GM19240 (cell line): Measurements from ENCODE around the gene UBN2.
"Not testable (repeated sequence)": the region's sequence is repeated elsewhere in the genome, so short reads cannot be mapped to it uniquely, and the experiment has no call there.

Experiments
- DNase-seq: peaks from one replicate; pipeline ENCODE4 v3.0.0; 2011; ENCODE audit warnings: low spot score; ENCODE audit not compliant: insufficient read length

The UBN2 gene

DNA sequence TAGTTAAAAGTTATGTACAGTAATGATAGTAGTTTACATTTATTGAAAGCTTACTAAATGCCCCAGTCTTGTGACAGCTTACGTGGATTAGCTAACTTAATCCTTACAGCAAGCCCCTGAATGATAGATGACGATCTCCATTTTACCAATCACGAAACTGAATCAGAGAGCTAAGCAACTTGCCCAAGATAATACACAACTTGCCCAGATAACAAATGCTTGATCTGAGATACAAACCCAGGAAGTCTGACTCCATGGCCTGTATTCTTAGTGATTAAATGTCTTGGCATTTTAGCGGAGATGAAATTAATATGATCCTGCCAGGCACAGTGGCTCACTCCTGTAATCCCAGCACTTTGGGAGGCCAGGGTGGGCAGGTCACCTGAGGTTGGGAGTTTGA is 63.2 kb downstream of the UBN2 start:
- no peak for DNase-seq

DNA sequence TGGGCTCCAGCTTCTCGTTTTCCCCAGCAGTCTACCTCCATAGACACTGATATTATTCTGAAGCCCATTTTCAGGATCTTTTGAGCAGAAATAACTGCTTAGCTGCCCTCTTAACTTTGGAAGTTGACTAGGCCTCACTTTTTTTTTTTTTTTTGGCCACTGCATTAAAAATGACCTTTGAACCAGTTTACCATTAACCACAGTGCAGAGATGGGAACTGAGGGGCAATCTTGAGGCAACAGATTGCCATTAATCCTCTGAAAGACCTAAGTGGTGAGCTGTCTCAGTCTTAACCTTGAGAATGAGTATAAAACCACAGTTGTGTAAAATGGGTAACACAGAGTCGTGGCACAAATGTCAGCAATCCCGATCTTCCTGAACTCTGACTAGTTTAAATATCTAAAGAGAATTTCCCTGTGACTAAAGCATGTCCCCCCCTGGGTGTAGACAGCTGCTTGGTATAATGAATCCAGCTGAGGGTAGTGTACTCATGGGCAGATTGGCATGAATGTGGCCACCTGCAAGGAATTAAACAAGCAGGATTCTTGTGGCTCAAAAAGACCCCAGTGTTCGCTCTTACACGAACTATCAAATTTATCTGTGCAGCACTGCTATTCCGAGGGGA is 64.0 kb downstream of the UBN2 start:
- no peak for DNase-seq

DNA sequence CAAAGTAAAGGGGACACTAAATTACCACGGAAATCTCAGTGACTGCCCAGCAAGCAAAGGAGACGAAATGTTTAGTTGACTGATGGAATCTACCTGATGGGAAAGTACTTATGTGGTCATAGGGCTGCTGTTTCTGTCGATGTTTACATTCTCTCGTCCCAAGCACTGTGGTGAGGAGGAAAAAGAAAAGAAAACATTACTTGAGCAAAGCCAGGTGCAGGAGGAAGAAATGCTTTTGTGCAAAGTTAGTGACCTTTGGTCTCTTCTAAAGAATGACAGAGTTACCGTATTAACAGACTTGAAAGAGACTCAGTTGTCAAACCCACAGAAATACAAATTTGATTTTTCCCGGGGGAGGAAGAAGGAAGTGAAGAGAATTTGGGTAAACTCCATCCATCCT is 66.8 kb downstream of the UBN2 start:
- DNase-seq = no peak

DNA sequence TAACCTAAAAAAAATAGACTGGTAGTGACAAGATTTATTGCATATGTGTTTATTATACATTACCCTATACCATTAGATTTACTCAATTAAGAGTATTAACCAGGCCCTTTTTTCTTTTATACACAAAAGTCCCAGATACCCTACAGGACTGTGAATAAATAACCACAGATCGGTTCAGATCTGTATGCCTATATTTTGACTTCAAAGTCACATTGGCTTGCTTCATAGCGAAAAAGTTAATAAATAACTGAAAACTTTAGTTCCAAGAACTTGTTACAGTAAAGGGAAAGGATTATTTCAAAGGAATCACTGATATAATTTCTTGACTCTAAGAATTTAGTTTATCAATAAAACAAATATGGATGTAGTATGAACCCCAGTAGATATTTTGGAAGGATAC is 68.3 kb downstream of the UBN2 start:
- no peak for DNase-seq

DNA sequence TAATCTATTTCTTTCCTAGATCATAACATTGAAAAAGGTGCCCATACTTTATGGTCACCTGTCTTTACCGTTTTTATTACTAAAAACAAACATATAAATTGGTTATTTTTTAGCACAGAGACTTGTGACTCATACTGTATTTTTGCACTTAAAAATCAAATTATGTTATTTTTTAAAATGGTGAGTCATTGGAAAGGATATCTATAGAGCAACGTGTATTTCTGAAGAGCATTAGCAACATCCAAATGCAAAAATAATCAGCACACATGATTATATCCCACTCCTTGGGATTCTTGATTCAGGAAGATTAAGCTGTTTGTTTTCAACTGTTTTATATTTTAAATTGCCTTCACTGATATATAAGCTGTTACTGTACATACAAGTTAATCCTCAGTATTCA is 69.4 kb downstream of the UBN2 start:
- no peak for DNase-seq

DNA sequence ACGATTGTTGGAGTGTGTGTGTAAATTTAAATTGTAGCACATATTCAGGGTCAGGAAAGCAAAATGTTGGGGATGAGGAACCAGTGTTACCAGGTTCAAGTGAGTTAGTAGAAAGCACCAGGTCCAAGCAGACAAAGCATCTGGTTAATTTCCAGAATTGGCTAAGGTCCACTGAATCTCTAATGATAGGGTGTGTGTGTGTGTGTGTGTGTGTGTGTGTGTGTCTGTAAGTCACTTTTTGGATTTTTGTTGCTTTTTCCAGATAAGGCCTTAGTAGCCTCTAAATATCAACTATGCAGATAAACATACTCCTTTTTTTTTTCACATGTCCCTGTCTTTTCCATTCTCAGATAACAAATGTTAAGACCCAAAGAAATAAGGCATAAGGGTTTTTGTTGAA is 73.5 kb downstream of the UBN2 start:
- no peak for DNase-seq

DNA sequence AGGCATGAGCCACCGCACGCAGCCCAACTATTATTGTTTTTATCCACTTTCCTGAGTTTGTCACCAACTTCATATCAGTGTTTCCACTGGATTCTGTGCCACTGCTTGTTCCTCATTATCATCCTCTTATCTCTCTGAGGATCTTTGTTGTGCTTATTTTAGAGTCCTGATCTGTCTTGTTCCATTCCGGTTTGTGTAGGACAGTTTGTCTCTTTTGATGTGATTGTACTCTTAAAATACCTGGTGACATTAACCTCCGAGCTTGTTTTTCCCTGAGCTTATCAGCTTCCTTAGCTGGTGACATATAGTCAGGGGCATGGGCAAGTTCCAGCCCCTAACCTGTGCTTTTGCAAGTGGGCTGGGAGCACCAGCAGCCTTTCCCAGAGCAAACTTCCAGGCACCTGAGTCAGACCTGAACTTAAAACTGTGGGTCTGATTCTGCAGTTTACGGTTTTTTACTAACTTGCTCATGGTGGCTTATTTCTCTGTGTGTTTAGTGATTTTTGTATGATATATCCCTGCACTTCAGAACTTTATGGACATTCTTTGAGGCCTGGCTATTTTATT is 87.0 kb downstream of the UBN2 start:
- no peak for DNase-seq

DNA sequence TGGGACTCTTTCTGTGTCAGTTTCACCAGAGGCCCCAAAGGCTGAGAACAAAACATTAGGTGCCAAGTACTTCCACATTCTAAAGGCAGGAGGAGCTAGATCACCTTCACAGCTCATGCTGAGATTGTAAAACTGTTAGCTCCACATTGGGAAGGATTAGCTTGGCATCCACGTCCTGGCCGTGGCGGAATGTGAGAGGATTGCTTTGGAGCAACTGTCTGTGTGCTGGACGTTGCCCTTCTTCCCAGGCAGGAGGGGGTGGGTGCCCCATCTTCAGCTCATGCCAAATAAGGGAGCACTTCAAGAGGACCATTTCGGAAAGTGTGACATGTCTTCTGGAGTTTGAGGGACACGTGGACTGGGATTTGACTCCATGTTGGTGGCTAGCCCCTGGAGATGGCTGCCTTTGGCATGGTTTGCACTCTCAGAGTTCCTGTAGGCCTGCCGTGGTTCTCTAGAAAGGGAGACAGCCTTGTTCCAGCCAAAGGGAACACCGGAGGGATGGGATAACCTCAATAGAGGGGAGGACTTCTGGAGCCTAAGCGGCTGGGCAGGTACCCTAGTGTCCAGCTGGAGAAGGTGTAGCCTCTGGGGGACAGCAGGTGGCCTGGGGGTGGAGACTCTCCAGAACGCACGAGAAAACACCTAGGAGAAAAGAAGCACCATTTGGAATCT is 90.2 kb downstream of the UBN2 start:
- no peak for DNase-seq

DNA sequence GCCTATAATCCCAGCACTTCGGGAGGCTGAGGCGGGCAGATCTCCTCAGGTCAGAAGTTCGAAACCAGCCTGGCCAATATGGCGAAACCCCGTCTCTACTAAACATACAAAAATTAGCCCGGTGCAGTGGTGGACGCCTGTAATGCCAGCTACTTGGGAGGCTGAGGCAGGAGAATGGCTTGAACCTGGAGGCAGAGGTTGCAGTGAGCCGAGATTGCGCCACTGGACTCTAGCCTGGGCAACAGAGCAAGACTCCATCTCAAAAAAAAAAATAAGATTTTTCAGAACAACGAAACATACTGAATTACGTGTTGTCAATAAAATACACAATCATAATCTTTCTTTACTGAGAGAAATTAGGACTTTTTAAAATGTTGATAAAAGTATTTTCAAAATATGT is 93.7 kb downstream of the UBN2 start:
- DNase-seq = not testable (repeated sequence)

DNA sequence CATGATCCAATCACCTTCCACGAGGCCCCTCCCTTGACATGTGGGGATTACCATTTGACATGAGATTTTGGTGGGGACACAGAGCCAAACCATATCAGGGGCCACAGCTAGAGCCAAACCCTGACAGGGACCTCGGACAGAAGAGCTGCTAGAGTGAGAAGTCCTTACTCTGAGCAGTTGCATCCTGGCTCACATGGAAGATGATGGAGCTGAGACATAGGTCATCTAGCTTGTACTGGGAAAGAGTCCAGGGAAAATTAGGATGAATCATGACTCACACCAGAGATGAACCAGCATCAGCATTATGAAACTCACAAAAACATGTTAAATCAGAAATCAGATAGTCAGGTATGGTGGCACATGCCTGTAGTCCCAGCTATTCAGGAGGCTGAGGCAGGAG is 97.3 kb downstream of the UBN2 start:
- DNase-seq = no peak

DNA sequence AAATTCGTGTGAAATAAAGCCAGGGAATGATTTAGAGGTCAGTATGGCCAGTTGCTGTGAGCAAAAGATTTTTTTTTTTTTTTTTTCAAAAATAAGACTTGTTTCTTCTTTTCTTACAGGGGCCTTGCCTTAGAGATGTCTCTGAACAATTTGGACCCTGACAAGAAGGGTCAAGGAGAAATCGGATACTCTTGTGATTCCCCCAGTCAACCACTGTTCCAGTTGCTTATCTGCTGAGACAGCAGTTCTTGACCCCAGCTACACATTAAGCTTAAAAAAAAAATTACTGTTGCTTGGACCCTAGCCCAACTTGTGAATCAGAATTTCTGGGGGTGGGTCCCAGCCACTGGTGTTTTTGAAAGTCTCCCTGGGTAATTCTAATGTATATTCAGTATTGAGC is 98.1 kb downstream of the UBN2 start:
- DNase-seq = no peak

DNA sequence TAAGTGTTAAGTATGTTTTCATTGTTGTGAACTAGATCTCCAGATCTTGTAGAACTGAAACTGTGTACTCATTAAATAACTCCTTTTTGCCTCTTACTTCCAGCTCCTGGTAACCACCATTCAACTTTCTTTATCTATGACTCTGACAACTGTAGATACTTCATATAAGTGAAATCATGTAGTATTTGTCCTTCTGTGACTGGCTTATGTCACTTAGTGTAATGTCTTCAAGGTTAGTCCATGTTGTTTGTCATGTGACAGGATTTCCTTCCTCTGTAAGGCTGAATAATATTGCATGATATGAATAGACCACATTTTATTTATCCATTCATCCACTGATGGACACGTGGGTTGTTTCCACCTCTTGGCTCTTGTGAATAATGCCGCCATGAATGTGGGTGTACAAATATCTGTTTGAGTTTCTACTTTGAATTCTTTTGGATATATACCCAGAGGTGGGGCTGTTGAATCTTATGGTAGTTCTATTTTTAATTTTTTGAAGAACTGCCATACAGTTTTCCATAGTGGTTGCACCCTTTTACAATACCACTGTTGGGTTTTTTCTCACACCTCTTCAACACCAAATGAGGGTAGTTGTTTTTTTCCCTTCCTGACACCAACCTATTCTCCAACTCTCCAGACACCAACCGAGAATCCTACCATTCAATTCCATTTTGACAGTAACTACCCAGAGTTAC is 99.4 kb downstream of the UBN2 start:
- DNase-seq = no peak

DNA sequence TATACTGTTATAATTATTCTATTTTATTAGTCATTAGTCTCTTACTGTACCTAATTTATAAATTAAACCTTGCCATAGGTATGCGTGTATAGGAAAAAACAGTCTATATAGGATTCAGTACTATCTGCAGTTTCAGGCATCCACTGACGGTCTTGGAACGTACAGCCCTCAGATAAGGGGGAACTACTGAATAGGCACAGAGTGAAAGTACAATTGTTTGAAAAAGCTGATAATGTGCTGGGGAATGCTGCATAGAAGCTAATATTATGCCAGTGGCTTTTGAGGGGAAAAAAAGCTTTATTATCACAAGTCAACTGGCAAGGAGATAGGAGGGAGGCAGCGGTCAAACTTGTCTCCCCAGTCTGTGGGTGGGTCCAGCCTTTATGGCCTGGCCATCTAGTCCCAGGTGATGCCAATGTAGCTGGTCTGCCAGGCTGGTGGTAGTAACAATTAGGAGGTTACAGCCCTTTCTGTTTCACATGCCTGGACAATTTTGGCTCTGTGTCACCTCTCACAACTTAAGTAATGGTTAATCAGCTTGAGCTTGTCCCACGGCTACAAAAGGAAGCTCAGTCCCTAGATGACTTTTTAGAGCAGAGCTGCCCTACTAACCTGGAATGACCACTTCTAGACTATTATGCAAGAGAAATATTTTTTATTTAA is 101.8 kb downstream of the UBN2 start:
- no peak for DNase-seq

DNA sequence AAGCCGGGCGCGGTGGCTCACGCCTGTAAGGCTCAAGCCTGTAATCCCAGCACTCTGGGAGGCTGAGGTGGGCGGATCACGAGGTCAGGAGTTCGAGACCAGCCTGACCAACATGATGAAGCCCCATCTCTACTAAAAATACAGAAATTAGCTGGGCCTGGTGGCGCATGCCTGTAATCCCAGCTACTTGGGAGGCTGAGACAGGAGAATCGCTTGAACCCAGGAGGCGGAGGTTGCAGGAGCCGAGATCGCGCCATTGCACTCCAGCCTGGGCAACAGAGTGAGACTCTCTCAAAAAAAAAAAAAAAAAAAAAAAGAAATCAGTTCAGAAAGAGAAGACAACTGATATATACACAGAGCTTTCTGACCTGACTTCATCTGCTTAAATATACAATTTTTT is 102.4 kb downstream of the UBN2 start:
- DNase-seq = not testable (repeated sequence)

DNA sequence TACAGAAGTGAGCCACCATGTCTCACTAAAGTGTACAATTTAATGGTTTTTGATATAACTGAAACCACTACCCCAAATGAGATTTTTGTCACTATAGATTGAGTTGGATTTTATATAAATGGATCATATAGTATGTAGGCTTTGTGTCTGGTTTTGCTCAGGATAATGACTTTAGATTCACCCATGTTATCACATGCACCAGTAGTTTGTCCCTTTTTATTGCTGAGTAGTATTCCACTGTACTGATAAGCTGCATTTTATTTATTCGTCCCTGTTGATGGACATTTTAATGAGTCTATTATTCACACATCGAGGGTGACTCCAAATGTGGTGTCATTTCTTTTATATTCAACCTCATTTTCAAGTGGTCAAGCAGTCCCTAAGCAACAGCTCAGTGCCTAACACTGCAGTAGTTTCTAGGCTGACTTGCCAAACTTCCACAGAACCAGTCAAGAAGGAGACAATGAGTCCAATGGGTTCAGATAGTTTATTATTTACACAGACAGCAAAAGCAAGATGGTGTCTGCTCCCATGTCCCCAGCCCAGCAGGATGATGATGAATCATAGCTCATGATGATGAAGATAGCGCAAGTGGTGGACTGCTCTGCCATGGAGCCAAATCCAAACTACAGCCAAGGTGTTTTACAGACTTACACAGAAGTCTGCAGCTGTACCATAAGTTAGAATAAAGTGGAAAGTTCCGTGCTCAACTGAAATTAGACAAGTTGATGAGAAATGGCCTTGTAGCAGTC is 103.5 kb downstream of the UBN2 start:
- DNase-seq = no peak

DNA sequence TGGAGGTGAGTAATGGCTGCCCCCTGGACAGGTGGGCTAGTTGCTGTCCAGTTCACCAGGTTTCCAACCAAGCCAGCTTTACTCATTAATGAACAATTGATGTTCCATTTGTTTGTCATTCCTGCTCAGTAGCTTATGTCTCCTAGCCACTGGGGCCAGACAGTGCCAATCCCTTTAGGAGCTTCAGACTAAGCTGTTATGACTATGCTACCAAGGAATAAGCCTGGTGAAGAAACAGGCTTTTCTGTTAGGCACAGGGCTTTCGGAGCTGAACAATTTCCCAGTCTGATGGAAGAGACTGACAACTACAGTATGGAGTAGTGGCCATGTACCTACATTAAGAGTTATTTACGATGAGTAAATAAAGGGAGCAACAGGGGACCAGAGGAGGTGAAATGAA is 108.0 kb downstream of the UBN2 start:
- no peak for DNase-seq

DNA sequence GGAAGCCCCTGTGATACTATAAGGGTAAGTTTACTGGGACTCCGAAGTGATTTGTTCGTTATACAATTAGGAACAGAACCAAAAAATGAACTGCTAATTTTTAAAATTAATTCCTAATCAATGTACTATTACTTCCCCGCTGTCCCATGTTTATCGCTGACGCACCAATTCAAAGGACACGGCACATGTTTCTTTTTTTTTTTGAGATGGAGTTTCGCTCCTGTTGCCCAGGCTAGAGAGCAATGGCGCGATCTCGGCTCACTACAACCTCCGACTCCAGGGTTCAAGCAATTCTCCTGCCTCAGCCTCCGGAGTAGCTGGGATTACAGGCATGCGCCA is 108.6 kb downstream of the UBN2 start:
- DNase-seq = no peak

DNA sequence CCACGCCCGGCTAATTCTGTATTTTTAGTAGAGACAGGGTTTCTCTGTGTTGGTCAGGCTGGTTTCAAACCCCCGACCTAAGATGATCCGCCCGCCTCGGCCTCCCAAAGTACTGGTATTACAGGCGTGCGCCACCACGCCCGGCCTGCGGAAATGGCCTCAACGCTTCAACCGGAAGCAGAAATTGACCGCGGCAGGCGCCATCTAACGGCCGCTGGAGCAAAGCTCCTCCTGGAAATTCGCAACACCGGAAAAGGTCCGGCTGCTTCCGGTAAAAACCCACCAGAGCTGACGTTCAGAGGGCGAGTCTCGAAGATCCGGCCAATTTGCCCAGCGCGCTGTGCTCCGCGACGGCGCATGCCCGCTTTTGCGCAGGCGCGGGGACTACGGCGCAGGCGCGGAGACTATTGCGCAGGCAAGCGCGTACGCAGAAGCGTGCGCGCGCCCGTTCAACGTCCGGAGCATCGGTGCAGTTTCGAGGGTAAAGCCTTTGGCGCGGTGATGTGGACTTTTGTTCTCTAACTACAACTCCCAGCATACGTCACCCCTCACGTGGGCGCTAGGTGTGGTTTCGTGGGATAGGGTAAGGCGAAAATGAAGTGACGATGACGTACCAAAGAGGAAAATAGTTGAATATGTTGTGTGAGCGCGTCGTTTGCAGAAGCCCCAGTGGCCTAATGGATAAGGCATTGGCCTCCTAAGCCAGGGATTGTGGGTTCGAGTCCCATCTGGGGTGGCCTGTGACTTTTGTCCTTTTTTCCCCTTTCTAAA is 109.2 kb downstream of the UBN2 start:
- DNase-seq = peak; percentile 80

DNA sequence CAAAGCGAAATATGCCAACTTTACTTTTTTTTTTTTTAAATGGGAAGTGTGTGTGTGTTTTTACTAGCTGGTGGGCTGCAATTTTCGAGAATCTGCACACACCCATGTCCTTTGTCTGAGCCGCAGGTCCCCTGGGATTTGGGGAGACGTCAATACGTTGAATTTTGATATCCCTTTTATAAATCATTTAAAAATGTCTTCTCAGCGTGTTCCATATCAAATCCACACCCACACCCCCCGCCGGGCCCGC is 109.7 kb downstream of the UBN2 start:
- no peak for DNase-seq

DNA sequence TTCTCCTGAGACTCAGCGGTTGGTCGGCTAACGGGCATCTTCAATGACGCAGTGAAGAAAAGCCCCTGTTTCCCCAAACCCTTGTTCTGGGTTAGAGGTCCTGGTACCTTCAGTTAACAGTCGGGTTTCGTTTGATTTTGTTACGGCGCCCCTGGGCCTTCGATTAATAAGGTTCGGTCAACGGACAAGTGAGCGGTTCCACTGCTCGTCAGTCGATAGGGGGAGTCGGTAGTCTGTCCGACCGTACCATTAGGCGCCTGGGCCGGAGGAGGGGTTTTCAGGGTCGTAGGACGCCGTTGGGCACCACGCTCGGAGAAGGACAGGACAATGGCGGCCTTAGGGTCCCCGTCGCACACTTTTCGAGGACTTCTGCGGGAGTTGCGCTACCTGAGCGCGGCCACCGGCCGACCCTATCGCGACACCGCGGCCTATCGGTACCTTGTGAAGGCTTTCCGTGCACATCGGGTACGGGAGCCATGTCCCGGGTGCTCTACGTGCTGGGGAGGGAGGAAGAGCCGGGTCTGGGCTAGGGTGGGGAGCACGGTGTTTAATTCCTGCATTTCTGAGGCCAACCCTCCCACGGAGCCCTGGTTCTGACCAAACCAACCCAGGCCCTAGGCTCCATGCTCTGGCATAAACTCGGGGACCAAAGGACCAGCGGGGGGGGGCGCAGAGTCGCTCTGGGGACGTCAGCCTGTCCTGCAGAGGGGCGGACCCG is 110.2 kb downstream of the UBN2 start, which contains the start of gene FMC1:
Gene FMC1, plus strand, starts transcription at position 280 of the 718 bp plus-strand sequence. Its CDS starts 48 bp downstream, at position 328.
- peak; percentile 22 for DNase-seq
